ENCODE measurements around the gene CDK17. TPM values are rescaled to one million over a fixed set of nuclear protein-coding genes. Genes with fewer than 3 reads are reported as not detected.

CDK17 gene
- total and polyA plus RNA-seq, 2 donors from 2014 or later: 6.6 to 35.7 TPM

DNA sequence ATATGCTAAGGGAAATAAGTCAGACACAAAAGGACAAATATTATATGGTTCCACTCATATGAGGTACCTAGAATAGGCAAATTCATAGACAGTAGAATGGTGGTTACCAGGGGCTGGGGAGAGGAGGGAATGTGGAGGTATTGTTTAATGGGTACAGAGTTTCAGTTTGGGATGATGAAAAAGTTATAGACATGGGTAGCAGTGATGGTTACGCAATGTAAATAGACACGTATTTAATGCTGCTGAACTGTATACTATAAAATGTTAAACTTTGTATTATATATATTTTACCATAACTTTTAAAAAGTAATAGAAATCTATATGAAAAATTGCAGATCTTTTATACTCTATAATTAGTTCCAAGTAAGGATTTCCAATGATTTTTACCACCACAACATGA lies 71.2 kb downstream of the CDK17 start:
- no peaks in the 10 kb centered on the region for H3K4me1 ChIP-seq (ENCODE audit: control insufficient read depth in 2 of 3, insufficient read depth in 2 of 3, low read depth in 1 of 3, low read length in 3 of 3)
- H3K27me3 ChIP-seq (ENCODE audit: control insufficient read depth, insufficient read depth, low read length): no peaks in the 10 kb centered on the region
- no peak overlapping the region for H3K4me3 ChIP-seq (ENCODE audit: low read length in 3 of 3)
- TF ChIP-seq, protein P1, sequence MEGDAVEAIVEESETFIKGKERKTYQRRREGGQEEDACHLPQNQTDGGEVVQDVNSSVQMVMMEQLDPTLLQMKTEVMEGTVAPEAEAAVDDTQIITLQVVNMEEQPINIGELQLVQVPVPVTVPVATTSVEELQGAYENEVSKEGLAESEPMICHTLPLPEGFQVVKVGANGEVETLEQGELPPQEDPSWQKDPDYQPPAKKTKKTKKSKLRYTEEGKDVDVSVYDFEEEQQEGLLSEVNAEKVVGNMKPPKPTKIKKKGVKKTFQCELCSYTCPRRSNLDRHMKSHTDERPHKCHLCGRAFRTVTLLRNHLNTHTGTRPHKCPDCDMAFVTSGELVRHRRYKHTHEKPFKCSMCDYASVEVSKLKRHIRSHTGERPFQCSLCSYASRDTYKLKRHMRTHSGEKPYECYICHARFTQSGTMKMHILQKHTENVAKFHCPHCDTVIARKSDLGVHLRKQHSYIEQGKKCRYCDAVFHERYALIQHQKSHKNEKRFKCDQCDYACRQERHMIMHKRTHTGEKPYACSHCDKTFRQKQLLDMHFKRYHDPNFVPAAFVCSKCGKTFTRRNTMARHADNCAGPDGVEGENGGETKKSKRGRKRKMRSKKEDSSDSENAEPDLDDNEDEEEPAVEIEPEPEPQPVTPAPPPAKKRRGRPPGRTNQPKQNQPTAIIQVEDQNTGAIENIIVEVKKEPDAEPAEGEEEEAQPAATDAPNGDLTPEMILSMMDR (IDR thresholded peaks at IDR 0.05; ENCODE audit: borderline replicate concordance, extremely low read depth, insufficient read depth): no peak
- no peak for FAIRE-seq
- H3K9ac ChIP-seq (ENCODE audit: low read length in 3 of 3): no peak overlapping the region
- H3K9me3 ChIP-seq (ENCODE audit: control insufficient read depth in 2 of 3, insufficient read depth in 1 of 3, low read length in 3 of 3): no peaks in the 10 kb centered on the region
- peaks cover 0 to 4% (median 0%) of the 10 kb centered on the region in 3 donors for H3K36me3 ChIP-seq (ENCODE audit: control insufficient read depth in 2 of 3, insufficient read depth in 3 of 3, low read length in 3 of 3)
- no peak overlapping the region for H3K27ac ChIP-seq (ENCODE audit: low read depth in 2 of 2, low read length in 2 of 2)
- intact Hi-C loops (cut with DNase I): no loop called here
- DNase-seq: no peak

- Histone ChIP-seq H3K27me3 (ENCODE audit: control insufficient read depth, insufficient read depth, low read length) (no peaks in the 10 kb centered on the region), H3K4me1 (ENCODE audit: control insufficient read depth in 2 of 3, insufficient read depth in 2 of 3, low read depth in 1 of 3, low read length in 3 of 3) (no peaks in the 10 kb centered on the region), H3K36me3 (ENCODE audit: control insufficient read depth in 2 of 3, insufficient read depth in 3 of 3, low read length in 3 of 3) (peaks cover 0 to 4% (median 0%) of the 10 kb centered on the region in 3 donors), H3K4me3 (ENCODE audit: low read length in 3 of 3) (no peak overlapping the region), H3K9ac (ENCODE audit: low read length in 3 of 3) (no peak overlapping the region), H3K27ac (ENCODE audit: low read depth in 2 of 2, low read length in 2 of 2) (no peak overlapping the region), H3K9me3 (ENCODE audit: control insufficient read depth in 2 of 3, insufficient read depth in 1 of 3, low read length in 3 of 3) (no peaks in the 10 kb centered on the region)
- DNase-seq (no peak), FAIRE-seq (no peak)
- TF ChIP-seq, protein P1 (IDR thresholded peaks at IDR 0.05; ENCODE audit: borderline replicate concordance, extremely low read depth, insufficient read depth): no peak
- intact Hi-C loops (cut with DNase I): no loop called here
Observed at GRCh38 chr12:96327889-96328288, 72.3 kb downstream of the CDK17 start.

DNA sequence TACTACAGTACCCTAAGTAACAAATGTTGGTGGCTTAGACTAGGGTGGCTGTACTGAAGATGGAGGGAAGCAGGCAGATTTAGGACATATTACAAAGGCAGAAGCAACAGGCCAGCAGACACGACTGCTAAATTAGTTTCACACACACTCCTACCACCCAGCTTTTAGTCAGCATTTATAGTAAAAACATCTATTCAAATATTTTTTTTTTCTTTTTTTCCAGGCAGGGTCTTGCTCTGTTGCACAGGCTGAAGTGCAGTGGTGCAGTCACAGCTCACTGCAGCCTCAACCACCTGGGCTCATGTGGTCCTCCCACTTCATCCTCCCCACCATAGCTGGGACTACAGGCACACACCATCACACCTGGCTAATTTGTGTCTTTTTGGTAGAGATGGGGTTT lies 72.9 kb downstream of the CDK17 start:
- no peak overlapping the region for H3K4me3 ChIP-seq (ENCODE audit: low read length in 3 of 3)
- intact Hi-C loops (cut with DNase I): no loop called here
- TF ChIP-seq, protein P1 (IDR thresholded peaks at IDR 0.05; ENCODE audit: borderline replicate concordance, extremely low read depth, insufficient read depth): no peak

DNA sequence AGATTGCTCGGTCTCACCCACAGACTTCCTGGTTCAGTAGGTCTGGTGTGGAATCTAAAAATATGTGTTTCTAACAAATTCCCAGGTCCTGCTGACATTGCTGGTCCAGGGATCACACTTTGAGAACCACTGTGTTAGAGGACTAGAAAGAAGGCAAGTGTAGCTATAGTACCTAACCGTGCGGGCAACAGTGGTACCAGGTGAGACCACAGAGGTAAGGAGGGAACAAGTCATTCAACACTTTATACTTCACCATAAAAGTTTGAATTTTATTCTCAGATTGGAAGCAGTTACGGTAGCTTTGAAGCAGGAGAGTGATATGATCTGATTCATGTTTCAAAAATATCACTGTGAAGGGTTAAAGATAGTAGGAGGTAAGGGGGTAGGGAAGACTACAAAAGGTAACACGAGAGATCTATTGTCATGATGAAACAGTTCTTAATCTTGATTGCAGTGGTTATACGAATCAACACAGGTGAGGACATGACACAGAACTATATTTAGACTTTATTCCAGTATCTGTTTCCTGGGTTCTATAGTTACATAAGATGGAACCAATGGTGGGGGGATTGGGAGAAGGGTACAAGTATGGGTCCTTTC lies 73.5 kb downstream of the CDK17 start:
- Histone ChIP-seq H3K9ac (ENCODE audit: low read length in 3 of 3) (no peak overlapping the region), H3K27ac (ENCODE audit: low read depth in 2 of 2, low read length in 2 of 2) (no peak overlapping the region), H3K4me1 (ENCODE audit: control insufficient read depth in 2 of 3, insufficient read depth in 2 of 3, low read depth in 1 of 3, low read length in 3 of 3) (no peaks in the 10 kb centered on the region), H3K4me3 (ENCODE audit: low read length in 3 of 3) (no peak overlapping the region), H3K36me3 (ENCODE audit: control insufficient read depth in 2 of 3, insufficient read depth in 3 of 3, low read length in 3 of 3) (peaks cover 0 to 9% (median 0%) of the 10 kb centered on the region in 3 donors), H3K9me3 (ENCODE audit: control insufficient read depth in 2 of 3, insufficient read depth in 1 of 3, low read length in 3 of 3) (no peaks in the 10 kb centered on the region), H3K27me3 (ENCODE audit: control insufficient read depth, insufficient read depth, low read length) (no peaks in the 10 kb centered on the region)
- intact Hi-C loops (cut with DNase I): no loop called here
- FAIRE-seq (no peak), DNase-seq (no peak)
- TF ChIP-seq, protein P1 (IDR thresholded peaks at IDR 0.05; ENCODE audit: borderline replicate concordance, extremely low read depth, insufficient read depth): no peak

More for the DNA sequence above, 72.9 kb downstream of the CDK17 start:
- H3K9ac ChIP-seq (ENCODE audit: low read length in 3 of 3): no peak overlapping the region
- H3K36me3 ChIP-seq (ENCODE audit: control insufficient read depth in 2 of 3, insufficient read depth in 3 of 3, low read length in 3 of 3): peaks cover 0 to 5% (median 0%) of the 10 kb centered on the region in 3 donors
- no peaks in the 10 kb centered on the region for H3K27me3 ChIP-seq (ENCODE audit: control insufficient read depth, insufficient read depth, low read length)
- no peaks in the 10 kb centered on the region for H3K4me1 ChIP-seq (ENCODE audit: control insufficient read depth in 2 of 3, insufficient read depth in 2 of 3, low read depth in 1 of 3, low read length in 3 of 3)
- H3K27ac ChIP-seq (ENCODE audit: low read depth in 2 of 2, low read length in 2 of 2): no peak overlapping the region
- no peaks in the 10 kb centered on the region for H3K9me3 ChIP-seq (ENCODE audit: control insufficient read depth in 2 of 3, insufficient read depth in 1 of 3, low read length in 3 of 3)
- FAIRE-seq (no peak), DNase-seq (no peak)
